GM19395 (cell line): Measurements from ENCODE around the gene POU5F1.
"Not testable (repeated sequence)": the region's sequence is repeated elsewhere in the genome, so short reads cannot be mapped to it uniquely, and the experiment has no call there.

ENCODE experiments used
- ATAC-seq: cut with Tn5 transposase; IDR thresholded peaks from one replicate; pipeline ENCODE4 v1.9.1; 2021; ENCODE audit warnings: mild to moderate bottlenecking, moderate library complexity; ENCODE audit not compliant: unreplicated experiment

POU5F1 gene

GRCh38 chr6:31192431-31193105 lies 22.1 kb upstream of the POU5F1 start:
- ATAC-seq, result not testable (repeated sequence)

GRCh38 chr6:31190488-31190887 lies 20.0 kb upstream of the POU5F1 start:
- ATAC-seq, result peak; percentile 63

GRCh38 chr6:31189223-31189622 lies 18.7 kb upstream of the POU5F1 start:
- ATAC-seq, result not testable (repeated sequence)

- ATAC-seq, result no peak
These were observed 17.3 kb upstream of the POU5F1 start for GRCh38 chr6:31187780-31188194.

GRCh38 chr6:31186052-31186734 lies 15.7 kb upstream of the POU5F1 start:
- no peak for ATAC-seq

- ATAC-seq, result not testable (repeated sequence)
These were observed 15.2 kb upstream of the POU5F1 start for GRCh38 chr6:31185695-31186051.

GRCh38 chr6:31183859-31184258 lies 13.4 kb upstream of the POU5F1 start:
- ATAC-seq, result not testable (repeated sequence)

- not testable (repeated sequence) for ATAC-seq
These were observed 12.8 kb upstream of the POU5F1 start for GRCh38 chr6:31183287-31183686.

- ATAC-seq, result no peak
These were observed 10.0 kb upstream of the POU5F1 start for GRCh38 chr6:31180500-31180899.

GRCh38 chr6:31179896-31180295 lies 9.4 kb upstream of the POU5F1 start:
- no peak for ATAC-seq

GRCh38 chr6:31179042-31179386 lies 8.5 kb upstream of the POU5F1 start:
- no peak for ATAC-seq

- ATAC-seq, result no peak
These were observed 7.9 kb upstream of the POU5F1 start for GRCh38 chr6:31178143-31179041.

GRCh38 chr6:31175971-31176370 lies 5.5 kb upstream of the POU5F1 start:
- ATAC-seq, result no peak

- ATAC-seq, result no peak
These were observed 3.9 kb upstream of the POU5F1 start for GRCh38 chr6:31174378-31174777.

- no peak for ATAC-seq
These were observed 2.9 kb upstream of the POU5F1 start for GRCh38 chr6:31173406-31173805.

GRCh38 chr6:31172973-31173384 lies 2.5 kb upstream of the POU5F1 start:
- no peak for ATAC-seq

GRCh38 chr6:31171931-31172905 lies 1.7 kb upstream of the POU5F1 start:
- no peak for ATAC-seq

- no peak for ATAC-seq
These were observed 647 bp upstream of the POU5F1 start for GRCh38 chr6:31170987-31171671.

GRCh38 chr6:31169858-31170599 lies 453 bp downstream of the POU5F1 start:
- not testable (repeated sequence) for ATAC-seq
